ENCODE results near the gene MRGPRF.
A peak's percentile ranks its signal among the peaks of the same experiment; 100 is the strongest.

MRGPRF gene

GRCh38 chr11:68966894-68967780 lies 45.9 kb downstream of the MRGPRF start:
- Histone ChIP-seq H4K8ac (ENCODE audit: low read depth, low read length) (no peak overlapping the region), H2BK15ac (replicated peaks; ENCODE audit: low read depth) (no peak overlapping the region), H3K79me2 (ENCODE audit: control insufficient read depth, insufficient read depth, low read length) (no peaks in the 10 kb centered on the region), H3K9ac (ENCODE audit: low read length) (no peak overlapping the region), H3K4ac (ENCODE audit: low read depth, low read length) (no peak overlapping the region), H3K4me1 (ENCODE audit: control insufficient read depth, low read depth, low read length) (no peaks in the 10 kb centered on the region), H2AK5ac (ENCODE audit: low read length) (no peak overlapping the region), H3K36me3 (ENCODE audit: control insufficient read depth, insufficient read depth, low read length) (no peaks in the 10 kb centered on the region), H3K4me2 (ENCODE audit: low read length) (no peak overlapping the region), H2BK5ac (ENCODE audit: low read length) (no peak overlapping the region), H3K27me3 (ENCODE audit: insufficient read depth, low read length, poor library complexity) (no peaks in the 10 kb centered on the region), H3K23ac (ENCODE audit: low read length) (no peak overlapping the region), H3K79me1 (ENCODE audit: low read length) (no peaks in the 10 kb centered on the region), H4K5ac (ENCODE audit: low read length) (no peak overlapping the region), H3K4me3 (ENCODE audit: low read length) (no peak overlapping the region), H3K56ac (ENCODE audit: low read length) (no peak overlapping the region), H3K18ac (ENCODE audit: low read length) (no peak overlapping the region), H2BK120ac (ENCODE audit: low read depth, low read length) (no peak overlapping the region), H3K27ac (ENCODE audit: low read depth, low read length) (no peak overlapping the region)
- no CpG with 5 or more reads among the region's 9 CpGs for WGBS (ENCODE audit: extremely low coverage, insufficient coverage, low lambda C conversion rate)
- DNase-seq: peak; percentile 26

DNA sequence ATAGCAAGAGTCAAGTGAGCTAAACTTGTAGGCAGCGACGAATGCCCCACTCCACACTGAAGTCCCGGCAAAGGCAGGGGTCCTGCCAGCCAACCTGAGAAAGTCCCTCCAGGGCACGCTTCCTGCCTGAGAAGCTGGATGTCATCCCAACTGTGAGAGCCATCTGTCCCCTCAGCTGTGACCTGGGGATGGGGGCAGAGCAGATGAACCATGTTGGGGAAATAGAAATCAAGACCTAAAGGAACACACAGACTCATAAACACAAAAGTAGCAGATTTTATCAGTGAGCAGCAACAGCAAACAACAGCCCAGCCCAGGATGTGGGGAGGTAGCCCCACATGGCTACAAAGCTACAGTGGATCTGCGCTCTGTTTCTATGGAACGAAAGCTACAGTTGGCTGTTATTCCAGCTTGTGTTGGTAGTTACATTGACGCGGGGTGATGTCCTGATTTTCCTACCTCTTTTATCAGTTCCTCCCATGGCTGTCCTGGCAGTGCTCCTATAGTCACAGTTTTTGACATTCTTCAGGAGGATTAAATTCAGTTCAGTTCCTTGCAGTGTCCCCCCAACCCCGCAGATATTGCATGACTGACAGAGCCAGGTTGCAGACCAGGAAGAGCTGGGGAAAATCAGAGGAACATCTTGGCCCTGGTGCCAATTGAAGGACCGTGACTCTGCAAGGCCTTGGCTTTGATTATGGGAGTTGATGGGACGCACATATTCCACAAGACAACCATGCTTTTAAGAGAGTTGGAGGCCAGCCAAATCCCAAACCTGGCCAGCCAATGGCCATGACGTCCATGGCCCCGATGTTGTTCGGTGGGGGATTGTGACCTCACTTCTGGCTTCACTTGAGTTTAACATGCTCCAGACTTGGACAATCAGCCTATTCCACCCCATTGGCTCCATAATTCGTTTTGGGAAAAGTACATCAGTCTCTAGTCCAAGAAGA lies 46.9 kb downstream of the MRGPRF start:
- no peak overlapping the region for H3K18ac ChIP-seq (ENCODE audit: low read length)
- no peak overlapping the region for H3K4me2 ChIP-seq (ENCODE audit: low read length)
- no peak for DNase-seq
- H3K56ac ChIP-seq (ENCODE audit: low read length): no peak overlapping the region
- no peak overlapping the region for H4K5ac ChIP-seq (ENCODE audit: low read length)
- no peak overlapping the region for H2BK5ac ChIP-seq (ENCODE audit: low read length)
- H4K8ac ChIP-seq (ENCODE audit: low read depth, low read length): no peak overlapping the region
- H2BK15ac ChIP-seq (replicated peaks; ENCODE audit: low read depth): no peak overlapping the region
- H3K4me3 ChIP-seq (ENCODE audit: low read length): no peak overlapping the region
- no peak overlapping the region for H3K23ac ChIP-seq (ENCODE audit: low read length)
- H3K4me1 ChIP-seq (ENCODE audit: control insufficient read depth, low read depth, low read length): no peaks in the 10 kb centered on the region
- no peaks in the 10 kb centered on the region for H3K36me3 ChIP-seq (ENCODE audit: control insufficient read depth, insufficient read depth, low read length)
- no peak overlapping the region for H3K9ac ChIP-seq (ENCODE audit: low read length)
- no peaks in the 10 kb centered on the region for H3K79me2 ChIP-seq (ENCODE audit: control insufficient read depth, insufficient read depth, low read length)
- no peaks in the 10 kb centered on the region for H3K27me3 ChIP-seq (ENCODE audit: insufficient read depth, low read length, poor library complexity)
- H3K4ac ChIP-seq (ENCODE audit: low read depth, low read length): no peak overlapping the region
- H2BK120ac ChIP-seq (ENCODE audit: low read depth, low read length): no peak overlapping the region
- no CpG with 5 or more reads among the region's 15 CpGs for WGBS (ENCODE audit: extremely low coverage, insufficient coverage, low lambda C conversion rate)
- H2AK5ac ChIP-seq (ENCODE audit: low read length): no peak overlapping the region
- H3K79me1 ChIP-seq (ENCODE audit: low read length): no peaks in the 10 kb centered on the region
- no peak overlapping the region for H3K27ac ChIP-seq (ENCODE audit: low read depth, low read length)

GRCh38 chr11:68963779-68964178 lies 49.3 kb downstream of the MRGPRF start:
- Histone ChIP-seq H3K4ac (ENCODE audit: low read depth, low read length) (no peak overlapping the region), H3K79me1 (ENCODE audit: low read length) (no peaks in the 10 kb centered on the region), H4K5ac (ENCODE audit: low read length) (no peak overlapping the region), H3K4me2 (ENCODE audit: low read length) (no peak overlapping the region), H3K18ac (ENCODE audit: low read length) (no peak overlapping the region), H3K23ac (ENCODE audit: low read length) (no peak overlapping the region), H3K27me3 (ENCODE audit: insufficient read depth, low read length, poor library complexity) (no peaks in the 10 kb centered on the region), H3K9ac (ENCODE audit: low read length) (no peak overlapping the region), H3K36me3 (ENCODE audit: control insufficient read depth, insufficient read depth, low read length) (no peaks in the 10 kb centered on the region), H2BK15ac (replicated peaks; ENCODE audit: low read depth) (no peak overlapping the region), H2BK5ac (ENCODE audit: low read length) (no peak overlapping the region), H3K4me3 (ENCODE audit: low read length) (no peak overlapping the region), H3K56ac (ENCODE audit: low read length) (no peak overlapping the region), H2BK120ac (ENCODE audit: low read depth, low read length) (no peak overlapping the region), H3K79me2 (ENCODE audit: control insufficient read depth, insufficient read depth, low read length) (no peaks in the 10 kb centered on the region), H3K27ac (ENCODE audit: low read depth, low read length) (no peak overlapping the region), H4K8ac (ENCODE audit: low read depth, low read length) (no peak overlapping the region), H3K4me1 (ENCODE audit: control insufficient read depth, low read depth, low read length) (no peaks in the 10 kb centered on the region), H2AK5ac (ENCODE audit: low read length) (no peak overlapping the region)
- WGBS (ENCODE audit: extremely low coverage, insufficient coverage, low lambda C conversion rate): no CpG with 5 or more reads among the region's 3 CpGs
- peak; percentile 70 for DNase-seq

- Histone ChIP-seq H2BK120ac (ENCODE audit: low read depth, low read length) (no peak overlapping the region), H3K27me3 (ENCODE audit: insufficient read depth, low read length, poor library complexity) (no peaks in the 10 kb centered on the region), H4K8ac (ENCODE audit: low read depth, low read length) (no peak overlapping the region), H3K4me2 (ENCODE audit: low read length) (no peak overlapping the region), H3K18ac (ENCODE audit: low read length) (no peak overlapping the region), H3K23ac (ENCODE audit: low read length) (no peak overlapping the region), H2BK5ac (ENCODE audit: low read length) (no peak overlapping the region), H3K4ac (ENCODE audit: low read depth, low read length) (no peak overlapping the region), H3K4me1 (ENCODE audit: control insufficient read depth, low read depth, low read length) (no peaks in the 10 kb centered on the region), H3K4me3 (ENCODE audit: low read length) (no peak overlapping the region), H3K79me1 (ENCODE audit: low read length) (no peaks in the 10 kb centered on the region), H2BK15ac (replicated peaks; ENCODE audit: low read depth) (no peak overlapping the region), H3K56ac (ENCODE audit: low read length) (no peak overlapping the region), H3K9ac (ENCODE audit: low read length) (no peak overlapping the region), H3K36me3 (ENCODE audit: control insufficient read depth, insufficient read depth, low read length) (no peaks in the 10 kb centered on the region), H3K79me2 (ENCODE audit: control insufficient read depth, insufficient read depth, low read length) (no peaks in the 10 kb centered on the region), H2AK5ac (ENCODE audit: low read length) (no peak overlapping the region), H4K5ac (ENCODE audit: low read length) (no peak overlapping the region), H3K27ac (ENCODE audit: low read depth, low read length) (no peak overlapping the region)
- DNase-seq: no peak
- WGBS (ENCODE audit: extremely low coverage, insufficient coverage, low lambda C conversion rate): no CpG with 5 or more reads among the region's 16 CpGs
Observed at GRCh38 chr11:68962527-68963250, 50.4 kb downstream of the MRGPRF start.

DNA sequence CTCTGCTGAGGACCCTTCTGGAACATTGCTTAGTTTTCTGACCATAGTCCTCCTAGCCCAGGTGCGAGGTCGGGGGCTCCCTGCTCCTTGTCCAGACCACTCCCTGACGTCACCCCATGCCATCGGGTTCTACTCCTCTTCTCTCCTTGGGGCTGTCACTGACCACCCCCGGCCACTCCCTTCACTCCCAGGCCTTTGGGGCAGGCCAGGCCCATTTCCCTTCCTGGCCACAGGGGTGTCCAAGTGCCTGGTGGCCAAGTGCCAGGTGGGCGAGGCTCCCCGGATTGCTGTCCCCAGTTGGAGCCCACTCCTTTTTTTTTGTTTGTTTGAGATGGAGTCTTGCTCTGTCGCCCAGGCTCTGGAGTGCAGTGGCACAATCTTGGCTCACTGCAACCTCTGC lies 51.8 kb downstream of the MRGPRF start:
- no peak overlapping the region for H3K18ac ChIP-seq (ENCODE audit: low read length)
- no peak overlapping the region for H2AK5ac ChIP-seq (ENCODE audit: low read length)
- H3K79me2 ChIP-seq (ENCODE audit: control insufficient read depth, insufficient read depth, low read length): no peaks in the 10 kb centered on the region
- H3K4ac ChIP-seq (ENCODE audit: low read depth, low read length): no peak overlapping the region
- H2BK120ac ChIP-seq (ENCODE audit: low read depth, low read length): no peak overlapping the region
- no peaks in the 10 kb centered on the region for H3K36me3 ChIP-seq (ENCODE audit: control insufficient read depth, insufficient read depth, low read length)
- H3K23ac ChIP-seq (ENCODE audit: low read length): no peak overlapping the region
- no peaks in the 10 kb centered on the region for H3K27me3 ChIP-seq (ENCODE audit: insufficient read depth, low read length, poor library complexity)
- no CpG with 5 or more reads among the region's 8 CpGs for WGBS (ENCODE audit: extremely low coverage, insufficient coverage, low lambda C conversion rate)
- no peak overlapping the region for H3K27ac ChIP-seq (ENCODE audit: low read depth, low read length)
- no peak overlapping the region for H2BK15ac ChIP-seq (replicated peaks; ENCODE audit: low read depth)
- no peak for DNase-seq
- H4K8ac ChIP-seq (ENCODE audit: low read depth, low read length): no peak overlapping the region
- H2BK5ac ChIP-seq (ENCODE audit: low read length): no peak overlapping the region
- H3K56ac ChIP-seq (ENCODE audit: low read length): no peak overlapping the region
- H3K4me1 ChIP-seq (ENCODE audit: control insufficient read depth, low read depth, low read length): no peaks in the 10 kb centered on the region
- H4K5ac ChIP-seq (ENCODE audit: low read length): no peak overlapping the region
- no peak overlapping the region for H3K4me3 ChIP-seq (ENCODE audit: low read length)
- H3K9ac ChIP-seq (ENCODE audit: low read length): no peak overlapping the region
- no peaks in the 10 kb centered on the region for H3K79me1 ChIP-seq (ENCODE audit: low read length)
- no peak overlapping the region for H3K4me2 ChIP-seq (ENCODE audit: low read length)
